Uterus (tissue), 4 donors: ENCODE data around the gene AUTS2. TPM values are rescaled to one million over a fixed set of nuclear protein-coding genes. Genes with fewer than 3 reads are reported as not detected.

ENCODE experiments used
- DNase-seq, 2 donors: peaks; one replicate each; pipeline ENCODE4 v3.0.0-alpha.2; 2019 to 2020
- H3K27ac ChIP-seq, 2 donors: fragments of 200-600 bp; sonication (generic); 1 replicate in 1 of 2; 2 replicates in 1 of 2; pipeline ENCODE4 v1.5.1; 2016 to 2018
- H3K27me3 ChIP-seq, 2 donors: fragments of 200-600 bp; sonication (generic); one replicate each; pipeline ENCODE4 v1.5.1; 2018 to 2019; ENCODE audit warnings: control low read depth in 1 of 2
- H3K36me3 ChIP-seq, 2 donors: fragments of 200-600 bp; sonication (generic); one replicate each; pipeline ENCODE4 v1.5.1; 2019; ENCODE audit warnings: control low read depth in 1 of 2
- H3K4me1 ChIP-seq, 2 donors: fragments of 200-600 bp; sonication (generic); one replicate each; pipeline ENCODE4 v1.5.1; 2018 to 2019; ENCODE audit warnings: control low read depth in 1 of 2
- H3K4me3 ChIP-seq, 2 donors: fragments of 200-600 bp; sonication (generic); 1 replicate in 1 of 2; 2 replicates in 1 of 2; pipeline ENCODE4 v1.5.1; 2018 to 2019; ENCODE audit warnings: mild to moderate bottlenecking in 1 of 2
- H3K9me3 ChIP-seq, 2 donors: fragments of 200-600 bp; sonication (generic); one replicate each; pipeline ENCODE4 v1.5.1; 2019; ENCODE audit warnings: control low read depth in 1 of 2
- POLR2A ChIP-seq, 2 donors: fragments of 450-650 bp; IDR thresholded peaks; one replicate each; pipeline ENCODE4 v1.6.1; 2016; ENCODE audit warnings: antibody characterized with exemption in 2 of 2, mild to moderate bottlenecking in 1 of 2, moderate library complexity in 1 of 2
- intact Hi-C: fragments of 100-400 bp; cut with DNase I; formaldehyde crosslinking; loops from one replicate; pipeline ENCODE4 v1.15.1; 2023; ENCODE audit warnings: low total_unique reads
- total RNA-seq, 4 donors: library from RNA; depleted of rRNA in 3 of 4; stranded (reverse); fragments of >200 nt in 3 of 4; gene quantifications; one replicate each; pipeline versions ENCODE4 v1.1.0 to v1.2.4, GENCODE V29; 2014 to 2023
- TF ChIP-seq, protein P1 (sequence below), 4 experiments: fragments of 200-600 bp in 2 of 4; fragments of 450-650 bp in 2 of 4; sonication (generic) in 2 of 4; IDR thresholded peaks; one replicate each; pipeline ENCODE4 v1.5.1; 2016 to 2019; ENCODE audit warnings: antibody characterized with exemption in 4 of 4, mild to moderate bottlenecking in 2 of 4, moderate library complexity in 1 of 4
- donor health status: DM: yes; HTN: yes; CAD: no.

AUTS2 gene
- total RNA-seq, 4 donors from 2014 or later, result 10.5 to 58.2 (median 30.0) TPM

GRCh38 chr7:69935107-69935506, 336.8 kb downstream of the AUTS2 start:
- Histone ChIP-seq H3K4me1 (no peaks in the 10 kb centered on the region), H3K4me3 (no peak overlapping the region), H3K27ac (no peak overlapping the region), H3K27me3 (no peaks in the 10 kb centered on the region), H3K36me3 (no peaks in the 10 kb centered on the region), H3K9me3 (no peaks in the 10 kb centered on the region)
- intact Hi-C loops, result no loop called here
- TF ChIP-seq, protein P1, sequence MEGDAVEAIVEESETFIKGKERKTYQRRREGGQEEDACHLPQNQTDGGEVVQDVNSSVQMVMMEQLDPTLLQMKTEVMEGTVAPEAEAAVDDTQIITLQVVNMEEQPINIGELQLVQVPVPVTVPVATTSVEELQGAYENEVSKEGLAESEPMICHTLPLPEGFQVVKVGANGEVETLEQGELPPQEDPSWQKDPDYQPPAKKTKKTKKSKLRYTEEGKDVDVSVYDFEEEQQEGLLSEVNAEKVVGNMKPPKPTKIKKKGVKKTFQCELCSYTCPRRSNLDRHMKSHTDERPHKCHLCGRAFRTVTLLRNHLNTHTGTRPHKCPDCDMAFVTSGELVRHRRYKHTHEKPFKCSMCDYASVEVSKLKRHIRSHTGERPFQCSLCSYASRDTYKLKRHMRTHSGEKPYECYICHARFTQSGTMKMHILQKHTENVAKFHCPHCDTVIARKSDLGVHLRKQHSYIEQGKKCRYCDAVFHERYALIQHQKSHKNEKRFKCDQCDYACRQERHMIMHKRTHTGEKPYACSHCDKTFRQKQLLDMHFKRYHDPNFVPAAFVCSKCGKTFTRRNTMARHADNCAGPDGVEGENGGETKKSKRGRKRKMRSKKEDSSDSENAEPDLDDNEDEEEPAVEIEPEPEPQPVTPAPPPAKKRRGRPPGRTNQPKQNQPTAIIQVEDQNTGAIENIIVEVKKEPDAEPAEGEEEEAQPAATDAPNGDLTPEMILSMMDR (IDR thresholded peaks at IDR 0.05), result no peak
- no peak for TF ChIP-seq POLR2A (IDR thresholded peaks at IDR 0.05)
- no peak for DNase-seq

DNA sequence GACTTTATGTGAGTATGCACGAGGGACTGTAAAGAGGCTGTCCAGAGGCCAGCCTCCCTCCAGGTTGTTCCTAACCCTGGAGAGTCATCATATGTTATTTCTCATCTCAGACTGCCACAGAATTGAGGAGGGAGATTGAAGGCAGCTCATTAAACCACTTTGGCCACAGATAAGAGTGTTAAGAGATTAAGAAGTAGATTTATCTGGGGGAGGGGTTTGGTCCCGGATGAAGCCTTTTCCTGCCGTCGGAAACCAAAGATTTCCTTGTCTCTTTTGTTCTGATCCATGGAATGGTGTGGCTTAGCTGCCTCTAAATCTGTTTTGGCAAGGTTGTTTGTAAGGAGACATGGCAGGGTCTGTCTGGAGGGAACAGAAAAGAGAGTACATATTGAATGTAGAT, 338.8 kb downstream of the AUTS2 start:
- intact Hi-C loops, result no loop called here
- Histone ChIP-seq H3K4me1 (no peaks in the 10 kb centered on the region), H3K9me3 (no peaks in the 10 kb centered on the region), H3K36me3 (no peaks in the 10 kb centered on the region), H3K4me3 (no peak overlapping the region), H3K27me3 (no peaks in the 10 kb centered on the region), H3K27ac (no peak overlapping the region)
- TF ChIP-seq, protein P1 (IDR thresholded peaks at IDR 0.05), result no peak
- no peak for TF ChIP-seq POLR2A (IDR thresholded peaks at IDR 0.05)
- no peak for DNase-seq

GRCh38 chr7:69939317-69939716, 341.0 kb downstream of the AUTS2 start:
- TF ChIP-seq POLR2A (IDR thresholded peaks at IDR 0.05), result no peak
- TF ChIP-seq, protein P1 (IDR thresholded peaks at IDR 0.05), result no peak
- no peak for DNase-seq
- intact Hi-C loops, result no loop called here
- H3K4me3 ChIP-seq, result no peak overlapping the region
- H3K9me3 ChIP-seq, result no peaks in the 10 kb centered on the region
- H3K27ac ChIP-seq, result no peak overlapping the region
- H3K36me3 ChIP-seq, result no peaks in the 10 kb centered on the region
- no peaks in the 10 kb centered on the region for H3K27me3 ChIP-seq
- H3K4me1 ChIP-seq, result no peaks in the 10 kb centered on the region

GRCh38 chr7:69941077-69941651, 342.9 kb downstream of the AUTS2 start:
- H3K4me1 ChIP-seq, result no peaks in the 10 kb centered on the region
- no peaks in the 10 kb centered on the region for H3K27me3 ChIP-seq
- no peak for TF ChIP-seq POLR2A (IDR thresholded peaks at IDR 0.05)
- TF ChIP-seq, protein P1 (IDR thresholded peaks at IDR 0.05), result no peak
- H3K4me3 ChIP-seq, result no peak overlapping the region
- no peak overlapping the region for H3K27ac ChIP-seq
- no peak for DNase-seq
- H3K36me3 ChIP-seq, result no peaks in the 10 kb centered on the region
- intact Hi-C loops, result no loop called here
- H3K9me3 ChIP-seq, result no peaks in the 10 kb centered on the region

DNA sequence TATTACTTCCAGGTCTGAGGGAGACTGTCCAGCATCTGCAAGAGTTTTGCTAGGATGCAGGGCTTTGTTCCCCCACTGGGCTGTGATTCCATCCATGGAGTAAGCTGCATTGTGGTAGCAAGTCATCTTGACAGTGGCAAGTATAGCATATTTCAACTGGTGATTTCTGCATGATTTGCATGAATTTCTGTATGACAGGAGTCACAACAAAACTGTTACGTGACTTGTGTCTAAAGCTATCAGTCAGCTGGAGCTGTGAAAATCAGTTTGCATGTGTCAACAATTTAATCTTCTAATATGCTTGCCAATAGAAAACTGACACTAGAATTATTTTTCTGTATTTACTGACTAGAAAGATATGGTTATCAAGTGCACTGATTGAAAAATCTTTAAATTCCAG, 344.3 kb downstream of the AUTS2 start:
- Histone ChIP-seq H3K4me1 (no peaks in the 10 kb centered on the region), H3K9me3 (no peaks in the 10 kb centered on the region), H3K27ac (no peak overlapping the region), H3K36me3 (no peaks in the 10 kb centered on the region), H3K27me3 (no peaks in the 10 kb centered on the region), H3K4me3 (no peak overlapping the region)
- no peak for TF ChIP-seq POLR2A (IDR thresholded peaks at IDR 0.05)
- TF ChIP-seq, protein P1 (IDR thresholded peaks at IDR 0.05), result no peak
- no peak for DNase-seq
- intact Hi-C loops, result no loop called here
